Activated T-helper 1 cell treated with anti-CD3 and anti-CD28 coated beads, Interleukin-2, amount 50 U/mL, for 16 hours (primary cell): ENCODE data around the gene IER2.
A peak's percentile ranks its signal among the peaks of the same experiment; 100 is the strongest.
"Not testable (repeated sequence)": the region's sequence is repeated elsewhere in the genome, so short reads cannot be mapped to it uniquely, and the experiment has no call there.

ENCODE experiments used
- DNase-seq, 2 donors: peaks; one replicate each; pipeline ENCODE4 v3.0.0-alpha.2; 2020; ENCODE audit warnings: low read depth in 1 of 2, low spot score in 1 of 2

The IER2 gene

DNA sequence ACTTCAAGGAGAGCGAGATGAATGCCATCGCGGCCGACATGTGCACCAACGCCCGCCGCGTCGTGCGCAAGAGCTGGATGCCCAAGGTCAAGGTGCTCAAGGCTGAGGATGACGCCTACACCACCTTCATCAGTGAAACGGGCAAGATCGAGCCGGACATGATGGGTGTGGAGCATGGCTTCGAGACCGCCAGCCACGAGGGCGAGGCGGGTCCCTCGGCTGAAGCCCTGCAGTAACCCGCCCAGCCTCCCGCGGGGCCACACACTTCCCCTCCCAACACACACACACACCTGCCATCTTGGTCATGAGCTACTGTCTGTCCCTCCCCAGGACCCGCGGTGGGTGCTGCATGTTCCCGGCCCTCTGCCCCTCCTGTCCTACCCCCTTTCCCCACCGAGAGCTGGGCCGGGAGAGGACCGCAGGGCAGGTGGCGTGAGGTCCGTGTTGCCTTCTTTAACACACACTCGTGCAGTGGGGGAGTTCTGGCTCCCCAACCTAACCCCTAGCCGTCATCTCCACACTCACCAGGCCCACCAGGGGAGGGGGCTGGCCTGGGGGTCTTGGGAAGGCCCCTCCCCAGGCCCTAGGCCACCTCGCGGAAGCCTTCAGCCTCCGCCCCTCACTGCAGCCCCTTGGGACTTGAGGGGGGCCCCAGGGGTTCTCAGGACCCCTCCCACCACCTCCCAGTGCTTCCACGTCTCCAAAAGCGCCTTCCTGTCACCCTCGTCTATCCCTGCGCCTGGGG, 11.9 kb upstream of the IER2 start:
- no peak for DNase-seq

GRCh38 chr19:13138916-13139198, 11.4 kb upstream of the IER2 start:
- no peak for DNase-seq

DNA sequence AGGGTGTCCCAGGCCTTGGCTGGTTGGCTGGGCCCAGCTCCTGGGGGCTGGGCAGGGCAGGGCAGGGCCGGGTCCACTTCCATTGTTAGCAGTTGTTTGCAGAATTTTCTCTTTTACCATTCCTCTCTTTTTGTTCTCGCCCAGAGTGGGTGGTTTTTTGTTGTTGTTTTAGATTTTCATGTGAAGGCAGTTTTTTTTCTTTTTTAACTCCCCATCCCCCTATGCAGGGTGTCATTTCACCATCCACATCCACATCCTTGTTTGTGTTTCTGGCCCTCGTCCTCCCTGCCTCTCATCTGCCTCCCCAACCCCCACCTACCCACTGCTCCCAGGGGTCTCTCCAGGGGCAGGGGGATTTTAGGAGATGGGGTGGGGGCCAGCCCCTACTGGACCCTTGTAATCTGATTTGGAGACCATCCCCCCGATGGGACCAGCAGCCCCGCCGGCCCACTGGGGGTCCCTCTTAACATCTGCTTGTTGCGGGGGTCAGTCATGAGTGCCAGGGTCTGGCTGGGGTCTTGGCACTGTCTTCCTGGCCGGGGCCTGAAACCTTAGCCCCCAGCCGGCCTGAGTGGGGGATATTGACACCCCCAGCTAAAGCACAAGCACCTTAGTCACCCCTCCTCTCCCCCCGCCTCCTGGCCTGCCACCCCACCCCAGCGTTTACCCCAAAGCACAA, 10.4 kb upstream of the IER2 start:
- DNase-seq, result no peak

- DNase-seq, result no peak
Observed at GRCh38 chr19:13146763-13147563, 3.2 kb upstream of the IER2 start.

DNA sequence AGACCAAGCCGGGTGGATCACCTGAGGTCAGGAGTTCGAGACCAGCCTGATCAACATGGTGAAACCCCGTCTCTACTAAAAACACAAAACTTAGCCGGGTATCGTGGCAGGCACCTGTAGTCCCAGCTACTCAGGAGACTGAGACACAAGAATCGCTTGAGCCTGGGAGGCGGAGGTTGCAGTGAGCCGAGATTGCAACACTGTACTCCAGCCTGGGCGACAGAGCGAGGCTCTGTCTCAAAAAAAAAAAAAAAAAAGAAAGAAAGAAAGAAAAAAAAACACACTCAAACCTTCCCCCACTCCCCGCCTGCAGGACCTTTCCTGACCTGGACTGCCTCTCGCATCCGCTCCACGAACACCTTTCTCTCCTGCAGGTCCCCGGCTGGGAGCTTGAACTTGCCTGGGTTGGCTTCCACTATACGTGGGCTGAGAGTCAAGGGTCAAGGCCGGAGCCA, 1.0 kb upstream of the IER2 start:
- not testable (repeated sequence) for DNase-seq

- DNase-seq, result no peak
Observed at GRCh38 chr19:13149628-13150186, 504 bp upstream of the IER2 start.

GRCh38 chr19:13150931-13151604, 857 bp downstream of the IER2 start:
- no peak for DNase-seq

GRCh38 chr19:13151605-13152355, 1.6 kb downstream of the IER2 start:
- peak; percentile 91 to 94 for DNase-seq

GRCh38 chr19:13152356-13152973, 2.3 kb downstream of the IER2 start:
- DNase-seq, result no peak

GRCh38 chr19:13152974-13153568, 2.9 kb downstream of the IER2 start:
- peak; percentile 94 to 97 for DNase-seq

DNA sequence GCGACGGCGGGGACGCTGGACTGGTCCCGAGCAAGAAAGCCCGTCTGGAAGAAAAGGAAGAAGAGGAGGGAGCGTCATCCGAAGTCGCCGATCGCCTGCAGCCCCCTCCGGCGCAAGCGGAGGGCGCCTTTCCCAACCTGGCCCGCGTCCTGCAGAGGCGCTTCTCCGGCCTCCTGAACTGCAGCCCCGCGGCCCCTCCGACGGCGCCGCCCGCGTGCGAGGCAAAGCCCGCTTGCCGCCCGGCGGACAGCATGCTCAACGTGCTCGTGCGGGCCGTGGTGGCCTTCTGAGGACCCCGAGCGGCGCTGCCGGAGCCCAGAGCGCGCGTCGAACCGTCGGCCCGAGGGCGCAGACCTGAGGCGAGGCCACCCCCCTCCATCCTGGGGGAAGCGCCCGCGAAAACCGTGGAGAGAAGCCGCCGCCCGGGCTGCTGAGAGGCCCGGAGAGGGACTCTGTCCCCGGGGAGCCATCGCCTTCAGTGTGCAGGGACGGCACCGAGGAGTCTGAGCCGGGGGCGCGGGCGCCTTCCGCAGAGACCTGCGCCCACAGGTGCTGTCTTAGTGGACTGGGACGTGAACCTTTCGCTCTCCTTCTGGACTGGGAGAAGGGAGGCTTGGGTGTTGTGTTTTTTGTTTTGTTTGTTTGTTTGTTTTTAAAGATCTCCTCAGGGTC, 3.5 kb downstream of the IER2 start:
- DNase-seq, result no peak

DNA sequence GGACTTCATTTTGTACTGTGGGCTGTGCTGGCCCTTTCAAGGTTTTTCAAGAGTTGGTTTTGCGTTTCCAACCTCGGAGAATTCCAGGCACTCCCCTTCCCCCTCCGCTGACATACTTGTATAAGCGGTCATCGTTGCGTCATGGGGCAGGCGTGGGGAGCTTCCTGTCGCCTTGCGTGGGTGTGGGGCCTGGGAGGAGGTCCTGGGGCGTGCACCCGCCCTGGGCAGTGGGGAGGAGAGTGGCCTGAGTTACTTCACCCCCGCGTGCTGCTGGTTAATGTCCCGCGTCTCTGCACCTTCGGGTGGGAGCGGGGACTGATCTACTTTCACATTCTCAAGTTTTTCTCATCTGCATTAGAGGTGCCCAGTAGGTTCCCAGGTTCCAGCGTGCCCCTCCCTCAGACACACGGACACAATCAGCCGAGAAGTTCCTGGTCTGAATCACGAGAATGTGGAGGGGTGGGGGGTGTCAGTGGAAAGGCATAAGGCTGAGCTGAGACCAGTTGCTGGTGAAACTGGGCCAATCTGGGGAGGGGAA, 4.1 kb downstream of the IER2 start:
- DNase-seq, result peak; percentile 9 to 38

- peak; percentile 38 to 63 for DNase-seq
Observed at GRCh38 chr19:13154911-13155471, 4.8 kb downstream of the IER2 start.

- peak; percentile 42 to 66 for DNase-seq
Observed at GRCh38 chr19:13155472-13156359, 5.5 kb downstream of the IER2 start.

GRCh38 chr19:13159713-13160112, 9.5 kb downstream of the IER2 start:
- no peak for DNase-seq

DNA sequence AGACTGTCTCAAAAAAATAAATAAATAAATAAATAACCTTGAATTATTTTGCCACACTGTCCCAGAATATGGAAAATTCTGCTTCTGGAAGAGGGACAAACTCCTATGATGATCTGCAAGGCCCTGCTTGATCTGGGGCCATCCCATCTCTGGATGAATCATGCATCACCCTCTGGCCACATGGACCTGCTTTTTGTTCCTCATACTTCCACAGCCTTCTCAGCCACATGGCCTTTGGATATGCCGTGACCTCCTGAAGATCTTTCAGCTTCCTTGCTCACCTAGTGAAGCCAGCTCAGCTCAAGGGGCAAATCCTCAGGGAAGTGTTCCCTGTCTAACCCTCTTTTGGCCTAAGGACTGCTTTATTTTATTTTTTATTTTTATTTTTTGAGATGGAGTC, 10.3 kb downstream of the IER2 start:
- DNase-seq, result no peak
